HepG2 (cell line): ENCODE data around the gene RASAL3. TPM values are rescaled to one million over a fixed set of nuclear protein-coding genes. Genes with fewer than 3 reads are reported as not detected.

Experiments
- CCAR2 ChIP-seq: fragments of 200-400 bp; formaldehyde crosslinking; optimal IDR thresholded peaks from 2 replicates; pipeline ENCODE3; 2018; ENCODE audit warnings: low read depth, mild to moderate bottlenecking, low read length, moderate library complexity
- FOXK1 ChIP-seq: sonication (generic); formaldehyde crosslinking; IDR thresholded peaks from 2 replicates; pipeline ENCODE4 v1.4.0; 2020; ENCODE audit warnings: low read depth, missing genetic modification reagents, borderline replicate concordance
- MIER3 ChIP-seq: IDR thresholded peaks from 2 replicates; pipeline ENCODE4 v1.6.1; 2016; ENCODE audit warnings: missing compliant biosample characterization, borderline replicate concordance
- MTERF4 ChIP-seq: sonication (generic); formaldehyde crosslinking; IDR thresholded peaks from 2 replicates; pipeline ENCODE4 v1.8.0; 2023; ENCODE audit warnings: mild to moderate bottlenecking, missing genetic modification reagents
- NPAS2 ChIP-seq: sonication (generic); formaldehyde crosslinking; IDR thresholded peaks from 2 replicates; pipeline ENCODE4 v1.8.0; 2022; ENCODE audit warnings: mild to moderate bottlenecking, missing genetic modification reagents, borderline replicate concordance
- ONECUT2 ChIP-seq: sonication (generic); formaldehyde crosslinking; IDR thresholded peaks from 2 replicates; pipeline ENCODE4 v1.4.0; 2020; ENCODE audit warnings: missing genetic modification reagents
- PAXIP1 ChIP-seq: sonication (generic); formaldehyde crosslinking; conservative IDR thresholded peaks from 2 replicates; pipeline ENCODE4 v1.4.0; 2020; ENCODE audit warnings: mild to moderate bottlenecking, missing genetic modification reagents, moderate library complexity
- PBX2 ChIP-seq: IDR thresholded peaks from 2 replicates; pipeline ENCODE4 v1.6.1; 2016; ENCODE audit warnings: control low read depth
- POLR2A ChIP-seq, 2 experiments: IDR thresholded peaks; 2 replicates each; pipeline ENCODE4 v1.6.1; 2011; ENCODE audit warnings: low read depth in 2 of 2, low read length in 2 of 2, mild to moderate bottlenecking in 1 of 2, moderate library complexity in 1 of 2; ENCODE audit not compliant: insufficient read depth in 1 of 2
- SMAD9 ChIP-seq: sonication (generic); formaldehyde crosslinking; IDR thresholded peaks from 2 replicates; pipeline ENCODE4 v1.5.1; 2020; ENCODE audit warnings: mild to moderate bottlenecking, missing genetic modification reagents
- SMYD3 ChIP-seq: sonication (generic); formaldehyde crosslinking; IDR thresholded peaks from 2 replicates; pipeline ENCODE4 v1.8.1; 2023; ENCODE audit warnings: mild to moderate bottlenecking, missing genetic modification reagents
- SNAPC5 ChIP-seq: sonication (generic); formaldehyde crosslinking; IDR thresholded peaks from 2 replicates; pipeline ENCODE4 v1.8.1; 2023; ENCODE audit warnings: mild to moderate bottlenecking, missing genetic modification reagents, borderline replicate concordance
- TARDBP ChIP-seq: sonication (generic); formaldehyde crosslinking; IDR thresholded peaks from 2 replicates; pipeline ENCODE4 v1.8.0; 2022; ENCODE audit warnings: mild to moderate bottlenecking, missing genetic modification reagents
- ZKSCAN8 ChIP-seq: IDR thresholded peaks from 2 replicates; pipeline ENCODE4 v1.6.1; 2016; ENCODE audit warnings: borderline replicate concordance, missing genetic modification reagents, missing compliant biosample characterization
- ZMYM3 ChIP-seq: sonication (generic); formaldehyde crosslinking; IDR thresholded peaks from 2 replicates; pipeline ENCODE4 v1.5.1; 2020; ENCODE audit warnings: mild to moderate bottlenecking, missing genetic modification reagents
- ZNF501 ChIP-seq: sonication (generic); formaldehyde crosslinking; IDR thresholded peaks from 2 replicates; pipeline ENCODE4 v1.5.1; 2020; ENCODE audit warnings: mild to moderate bottlenecking, moderate library complexity, missing genetic modification reagents
- ZNF703 ChIP-seq: sonication (generic); formaldehyde crosslinking; IDR thresholded peaks from 2 replicates; pipeline ENCODE4 v1.5.1; 2020; ENCODE audit warnings: missing genetic modification reagents, mild to moderate bottlenecking, moderate library complexity, borderline replicate concordance
- ZNF710 ChIP-seq: sonication (generic); formaldehyde crosslinking; IDR thresholded peaks from 2 replicates; pipeline ENCODE4 v1.5.0; 2020; ENCODE audit warnings: mild to moderate bottlenecking, missing genetic modification reagents, borderline replicate concordance
- ZNF782 ChIP-seq: sonication (generic); formaldehyde crosslinking; IDR thresholded peaks from 2 replicates; pipeline ENCODE4 v1.4.0; 2020; ENCODE audit warnings: missing genetic modification reagents, mild to moderate bottlenecking, borderline replicate concordance
- ZNF879 ChIP-seq: sonication (generic); formaldehyde crosslinking; IDR thresholded peaks from 2 replicates; pipeline ENCODE4 v1.8.1; 2023; ENCODE audit warnings: missing genetic modification reagents
- ZSCAN22 ChIP-seq: sonication (generic); formaldehyde crosslinking; IDR thresholded peaks from 2 replicates; pipeline ENCODE4 v1.4.0; 2020; ENCODE audit warnings: mild to moderate bottlenecking, missing genetic modification reagents
- ZSCAN25 ChIP-seq: sonication (generic); formaldehyde crosslinking; IDR thresholded peaks from 2 replicates; pipeline ENCODE4 v1.8.0; 2022; ENCODE audit warnings: mild to moderate bottlenecking, missing genetic modification reagents
- polyA plus RNA-seq, 8 experiments: library from polyadenylated mRNA; depleted of rRNA in 3 of 8; stranded (reverse) in 7 of 8; unstranded in 1 of 8; fragments of >200 nt; fragmentation: Illumina TruSeq in 4 of 8; extraction: Trizol in 4 of 8; gene quantifications; 2 replicates each; pipeline versions ENCODE4 v1.2.1 to v1.2.3, GENCODE V29; 2011 to 2016; ENCODE audit warnings: low read depth in 4 of 8, missing spikeins in 1 of 8, mixed read lengths in 1 of 8; ENCODE audit not compliant: insufficient read depth in 1 of 8
- total RNA-seq, 5 experiments: library from RNA; depleted of rRNA; stranded (reverse); fragments of >200 nt; fragmentation: Illumina TruSeq; extraction: Trizol; gene quantifications; 2 replicates each; pipeline ENCODE4 v1.2.3, GENCODE V29; 2016; ENCODE audit warnings: low read depth in 1 of 5

The RASAL3 gene
- total and polyA plus RNA-seq, 2 of the 13 experiments (the other 11 are each of a cell fraction or from before 2014, with no cell fraction given) = not detected

- TF ChIP-seq CCAR2 (no peak), MIER3 (CRISPR knock-in tag) (peak; percentile 20; the same call in 1 of the 2 replicates), FOXK1 (CRISPR knock-in tag) (no peak), ZKSCAN8 (CRISPR knock-in tag) (no peak; the same call in 1 of the 2 replicates), ZNF501 (CRISPR knock-in tag) (peak; percentile 85), SMYD3 (CRISPR knock-in tag) (0 out of 2 replicates have a peak, but pooled peaks have one; percentile 64), POLR2A (IDR thresholded peaks at IDR 0.05; ENCODE audit: insufficient read depth in 1 of 2, low read depth in 2 of 2, low read length in 2 of 2) (peak; percentile 97 to 98), ZNF710 (CRISPR knock-in tag) (peak; percentile 17; the same call in 1 of the 2 replicates), ZNF703 (CRISPR knock-in tag) (no peak), PBX2 (CRISPR knock-in tag) (peak; percentile 99), ZSCAN22 (no peak), ONECUT2 (peak; percentile 22; the same call in 1 of the 2 replicates), SMAD9 (no peak), SNAPC5 (CRISPR knock-in tag) (no peak), NPAS2 (CRISPR knock-in tag) (no peak), TARDBP (CRISPR knock-in tag) (peak; percentile 69), ZNF879 (CRISPR knock-in tag) (0 out of 2 replicates have a peak, but pooled peaks have one; percentile 81), MTERF4 (CRISPR knock-in tag) (no peak), PAXIP1 (CRISPR knock-in tag) (peak; percentile 36), ZSCAN25 (CRISPR knock-in tag) (peak; percentile 34; the same call in 1 of the 2 replicates), ZMYM3 (CRISPR knock-in tag) (peak; percentile 7; the same call in 1 of the 2 replicates), ZNF782 (CRISPR knock-in tag) (0 out of 2 replicates have a peak, but pooled peaks have one; percentile 75)
These were observed 45.5 kb downstream of the RASAL3 start, which contains the start of gene AKAP8L (continued) for GRCh38 chr19:15418579-15419412.
